ENCODE results near the gene EVPLL. TPM values are rescaled to one million over a fixed set of nuclear protein-coding genes. Genes with fewer than 3 reads are reported as not detected.

EVPLL gene
- total RNA-seq (2022; extraction: Qiagen RNA extraction; ENCODE audit: low read depth) = 0.06 TPM in 1 of 5 replicates, not detected in the others

GRCh38 chr17:18377437-18378204, at the start of gene EVPLL:
Gene EVPLL, plus strand, starts transcription at chr17:18377778. Its CDS starts 3,160 bp downstream, at chr17:18380938.

GRCh38 chr17:18363101-18364049, 14.2 kb upstream of the EVPLL start, which contains the start of gene SHMT1:
Gene SHMT1, minus strand, starts transcription at chr17:18363550. Its CDS starts 7,569 bp downstream, at chr17:18355981.

Other genes with a start within 250 kb of the EVPLL start
- 51.1 to 57.5 TPM (median 52.3 TPM) in 5 replicates for gene ALKBH5, start 193.9 kb upstream of the EVPLL start, total RNA-seq (2022; extraction: Qiagen RNA extraction; ENCODE audit: low read depth)
- 11.7 to 18.1 TPM (median 13.6 TPM) in 5 replicates for gene LLGL1, start 152.1 kb upstream of the EVPLL start, total RNA-seq (2022; extraction: Qiagen RNA extraction; ENCODE audit: low read depth)
- 224 to 259 TPM (median 243 TPM) in 5 replicates for gene FLII, start 119.0 kb upstream of the EVPLL start, total RNA-seq (2022; extraction: Qiagen RNA extraction; ENCODE audit: low read depth)
- gene MIEF2, start 117.1 kb upstream of the EVPLL start, total RNA-seq (2022; extraction: Qiagen RNA extraction; ENCODE audit: low read depth) = 7.2 to 11.6 TPM (median 11.2 TPM) in 5 replicates
- 29.2 to 41.8 TPM (median 37.0 TPM) in 5 replicates for gene TOP3A, start 62.8 kb upstream of the EVPLL start, total RNA-seq (2022; extraction: Qiagen RNA extraction; ENCODE audit: low read depth)
- gene SMCR8, start 62.5 kb upstream of the EVPLL start, total RNA-seq (2022; extraction: Qiagen RNA extraction; ENCODE audit: low read depth) = 15.4 to 16.8 TPM (median 16.2 TPM) in 5 replicates
- gene SHMT1, start 14.2 kb upstream of the EVPLL start, total RNA-seq (2022; extraction: Qiagen RNA extraction; ENCODE audit: low read depth) = 43.9 to 50.5 TPM (median 44.9 TPM) in 5 replicates
- gene LGALS9C, start 99.0 kb downstream of the EVPLL start, total RNA-seq (2022; extraction: Qiagen RNA extraction; ENCODE audit: low read depth) = not detected in 5 replicates